Measurements from ENCODE around the gene SDR9C7. TPM values are rescaled to one million over a fixed set of nuclear protein-coding genes. Genes with fewer than 3 reads are reported as not detected.

SDR9C7 gene
- polyA plus RNA-seq, 1 donor from 2014 or later: 0.63 TPM

- Histone ChIP-seq H3K9me2 (ENCODE audit: insufficient read depth, low read length) (no peaks in the 10 kb centered on the region), H4K20me1 (ENCODE audit: insufficient read depth) (no peaks in the 10 kb centered on the region), H3K79me2 (replicated peaks; ENCODE audit: insufficient read depth, low read length) (no peaks in the 10 kb centered on the region), H3K9ac (ENCODE audit: low read length) (no peak overlapping the region), H2AFZ (ENCODE audit: low read depth, low read length) (no peak overlapping the region), H3F3A (ENCODE audit: insufficient read depth, low read length, poor library complexity, severe bottlenecking) (no peaks in the 10 kb centered on the region), H3K4me2 (ENCODE audit: low read length) (no peak overlapping the region), H3K4me3 (ENCODE audit: low read length) (no peak overlapping the region), H3K27me3 (ENCODE audit: insufficient read depth, low read depth, low read length) (no peaks in the 10 kb centered on the region), H3K27ac (ENCODE audit: low read length) (no peak overlapping the region), H3K9me3 (ENCODE audit: low read length) (no peaks in the 10 kb centered on the region), H3K36me3 (ENCODE audit: insufficient read depth, low read length) (no peaks in the 10 kb centered on the region)
- TF ChIP-seq TAF1 (IDR thresholded peaks at IDR 0.05; ENCODE audit: low read depth) (no peak), SMC3 (conservative IDR thresholded peaks at IDR 0.05; ENCODE audit: poor library complexity) (no peak), RAD21 (conservative IDR thresholded peaks at IDR 0.05) (no peak), EP300 (conservative IDR thresholded peaks at IDR 0.05; ENCODE audit: poor library complexity, severe bottlenecking) (no peak)
These were observed 2.1 kb downstream of the SDR9C7 start for GRCh38 chr12:56932146-56932545.

GRCh38 chr12:56931474-56931978 lies 2.7 kb downstream of the SDR9C7 start:
- no peak for TF ChIP-seq CTCF (IDR thresholded peaks at IDR 0.05; ENCODE audit: poor library complexity, severe bottlenecking)
- TF ChIP-seq RAD21 (conservative IDR thresholded peaks at IDR 0.05): no peak
- TF ChIP-seq MXI1 (conservative IDR thresholded peaks at IDR 0.05; ENCODE audit: poor library complexity, severe bottlenecking): no peak
- TF ChIP-seq EP300 (conservative IDR thresholded peaks at IDR 0.05; ENCODE audit: poor library complexity, severe bottlenecking): no peak
- TF ChIP-seq TAF1 (IDR thresholded peaks at IDR 0.05; ENCODE audit: low read depth): no peak
- TF ChIP-seq POLR2AphosphoS5 (IDR thresholded peaks at IDR 0.05): no peak
- TF ChIP-seq REST (IDR thresholded peaks at IDR 0.05; ENCODE audit: borderline replicate concordance): no peak
- no peak for TF ChIP-seq SMC3 (conservative IDR thresholded peaks at IDR 0.05; ENCODE audit: poor library complexity)
- Histone ChIP-seq H3F3A (ENCODE audit: insufficient read depth, low read length, poor library complexity, severe bottlenecking) (no peaks in the 10 kb centered on the region), H3K27ac (ENCODE audit: low read length) (no peak overlapping the region), H4K20me1 (ENCODE audit: insufficient read depth) (no peaks in the 10 kb centered on the region), H3K4me3 (ENCODE audit: low read length) (no peak overlapping the region), H3K9me2 (ENCODE audit: insufficient read depth, low read length) (no peaks in the 10 kb centered on the region), H3K4me2 (ENCODE audit: low read length) (no peak overlapping the region), H3K27me3 (ENCODE audit: insufficient read depth, low read depth, low read length) (no peaks in the 10 kb centered on the region), H3K9ac (ENCODE audit: low read length) (no peak overlapping the region), H3K9me3 (ENCODE audit: low read length) (no peaks in the 10 kb centered on the region), H3K79me2 (replicated peaks; ENCODE audit: insufficient read depth, low read length) (no peaks in the 10 kb centered on the region), H2AFZ (ENCODE audit: low read depth, low read length) (no peak overlapping the region), H3K36me3 (ENCODE audit: insufficient read depth, low read length) (no peaks in the 10 kb centered on the region)

- Histone ChIP-seq H3K79me2 (replicated peaks; ENCODE audit: insufficient read depth, low read length) (no peaks in the 10 kb centered on the region), H2AFZ (ENCODE audit: low read depth, low read length) (no peak overlapping the region), H3K4me3 (ENCODE audit: low read length) (no peak overlapping the region), H3K9ac (ENCODE audit: low read length) (no peak overlapping the region), H3K4me2 (ENCODE audit: low read length) (no peak overlapping the region), H3K27me3 (ENCODE audit: insufficient read depth, low read depth, low read length) (no peaks in the 10 kb centered on the region), H4K20me1 (ENCODE audit: insufficient read depth) (no peaks in the 10 kb centered on the region), H3F3A (ENCODE audit: insufficient read depth, low read length, poor library complexity, severe bottlenecking) (no peaks in the 10 kb centered on the region), H3K9me2 (ENCODE audit: insufficient read depth, low read length) (no peaks in the 10 kb centered on the region), H3K36me3 (ENCODE audit: insufficient read depth, low read length) (no peaks in the 10 kb centered on the region), H3K9me3 (ENCODE audit: low read length) (no peaks in the 10 kb centered on the region), H3K27ac (ENCODE audit: low read length) (no peak overlapping the region)
- TF ChIP-seq EZH2 (IDR thresholded peaks at IDR 0.05; ENCODE audit: borderline replicate concordance, insufficient read depth, low read length, poor library complexity, severe bottlenecking) (no peak), CTCF (IDR thresholded peaks at IDR 0.05; ENCODE audit: poor library complexity, severe bottlenecking) (no peak), EP300 (conservative IDR thresholded peaks at IDR 0.05; ENCODE audit: poor library complexity, severe bottlenecking) (no peak), MXI1 (conservative IDR thresholded peaks at IDR 0.05; ENCODE audit: poor library complexity, severe bottlenecking) (no peak), POLR2AphosphoS5 (IDR thresholded peaks at IDR 0.05) (no peak), SMC3 (conservative IDR thresholded peaks at IDR 0.05; ENCODE audit: poor library complexity) (no peak)
These were observed 4.0 kb downstream of the SDR9C7 start for GRCh38 chr12:56930241-56930640.

Data from neural cell (in vitro differentiated cells).